A549 (cell line): ENCODE measurements around the gene SLC47A2. TPM values are rescaled to one million over a fixed set of nuclear protein-coding genes. Genes with fewer than 3 reads are reported as not detected.

Source experiments
- ATAC-seq, 2 experiments: fragments of 200-7000 bp in 1 of 2; fragments of >200 bp in 1 of 2; cut with Nextera tagmentation in 1 of 2; cut with Tn5 transposase in 1 of 2; 3 replicates each; pipeline versions ENCODE4 v1.8.0 to v1.9.1; 2018 to 2020; ENCODE audit warnings: mild to moderate bottlenecking in 1 of 2, moderate library complexity in 1 of 2
- CTCF ChIA-PET: fragments of 300-600 bp; sonication (Branson Sonifier 250); formaldehyde crosslinking; extraction: SDS; loops from one replicate; lab custom pipeline; 2021; ENCODE audit warnings: antibody characterized with exemption, inconsistent platforms; lab: Yijun Ruan, JAX
- POLR2A ChIA-PET: fragments of 350-600 bp; formaldehyde crosslinking; extraction: SDS; loops from one replicate; lab custom pipeline; 2021; ENCODE audit warnings: antibody characterized with exemption, inconsistent platforms; lab: Yijun Ruan, JAX
- DNase-seq, 2 experiments: peaks; one replicate each; pipeline versions ENCODE4 v3.0.0 to v3.0.0-alpha.2; 2011 to 2016; ENCODE audit warnings: low read depth in 1 of 2, low spot score in 1 of 2
- FAIRE-seq: peaks from 2 replicates; lab custom pipeline; 2011; peaks lifted over from hg19 to GRCh38; lab: Jason Lieb, UNC
- H3K27ac ChIP-seq, 2 experiments: fragments of >200 bp; sonication (Bioruptor Twin); formaldehyde crosslinking; 3 replicates each; pipeline ENCODE4 v1.5.1; 2016 to 2017
- H3K4me1 ChIP-seq: fragments of >200 bp; sonication (Bioruptor Twin); formaldehyde crosslinking; 3 replicates; pipeline ENCODE4 v1.6.1; 2016
- H3K4me2 ChIP-seq: fragments of >200 bp; sonication (Bioruptor Twin); formaldehyde crosslinking; 3 replicates; pipeline ENCODE4 v1.6.1; 2016
- H3K4me3 ChIP-seq: fragments of >200 bp; sonication (Bioruptor Twin); formaldehyde crosslinking; 3 replicates; pipeline ENCODE4 v1.5.1; 2016
- H3K9me3 ChIP-seq: fragments of >200 bp; sonication (Bioruptor Twin); formaldehyde crosslinking; 3 replicates; pipeline ENCODE4 v1.6.1; 2016
- BCL3 ChIP-seq: fragments of >200 bp; sonication (Bioruptor Twin); formaldehyde crosslinking; IDR thresholded peaks from 3 replicates; pipeline ENCODE4 v1.6.1; 2016
- HES2 ChIP-seq: fragments of >200 bp; sonication (Bioruptor Twin); formaldehyde crosslinking; IDR thresholded peaks from 2 replicates; pipeline ENCODE4 v1.6.1; 2016
- KDM1A ChIP-seq: fragments of 200-600 bp; sonication (generic); IDR thresholded peaks from 2 replicates; pipeline ENCODE4 v1.6.1; 2016; ENCODE audit warnings: low read depth, mild to moderate bottlenecking
- PBX3 ChIP-seq: IDR thresholded peaks from 2 replicates; pipeline ENCODE4 v1.6.1; 2012
- PHF8 ChIP-seq: fragments of 200-600 bp; sonication (generic); IDR thresholded peaks from 2 replicates; pipeline ENCODE4 v1.6.1; 2016; ENCODE audit warnings: low read depth, mild to moderate bottlenecking, antibody characterized with exemption, moderate library complexity, borderline replicate concordance
- POLR2AphosphoS2 ChIP-seq: conservative IDR thresholded peaks from 2 replicates; pipeline ENCODE4 v1.6.1; 2012; ENCODE audit warnings: low read length, improper control_type of control experiment, inconsistent platforms
- REST ChIP-seq: fragments of 200-600 bp; sonication (generic); IDR thresholded peaks from 2 replicates; pipeline ENCODE4 v1.6.1; 2016; ENCODE audit warnings: antibody characterized with exemption, mild to moderate bottlenecking, moderate library complexity
- TFCP2L1 ChIP-seq: fragments of 250-450 bp; sonication (Bioruptor Pico); IDR thresholded peaks from 2 replicates; pipeline ENCODE4 v1.5.0; 2021; ENCODE audit warnings: mild to moderate bottlenecking
- TP53 ChIP-seq: fragments of 250-450 bp; sonication (Bioruptor Pico); IDR thresholded peaks from 2 replicates; pipeline ENCODE4 v1.5.0; 2021; ENCODE audit warnings: mild to moderate bottlenecking, moderate library complexity
- ZFP36 ChIP-seq: fragments of 450-650 bp; IDR thresholded peaks from 2 replicates; pipeline ENCODE4 v1.6.1; 2014; ENCODE audit warnings: borderline replicate concordance; ENCODE audit not compliant: partially characterized antibody
- WGBS: methylation state at CpG from one replicate; pipeline ENCODE4 v1.1.6; 2017; ENCODE audit errors: missing lambda C conversion rate; 5-methylcytosine and 5-hydroxymethylcytosine counted together
- polyA plus RNA-seq, 4 experiments: library from polyadenylated mRNA; depleted of rRNA in 3 of 4; stranded (reverse); fragments of >200 nt; fragmentation: RNase III in 1 of 4; extraction: RNeasy Plus Mini Kit Qiagen cat#74134 plus additional on column Dnase treatment in 1 of 4; gene quantifications; 2 replicates in 3 of 4; 3 replicates in 1 of 4; pipeline ENCODE4 v1.2.3, GENCODE V29; 2011 to 2017
- TF ChIP-seq, protein P1 (sequence below): IDR thresholded peaks from 2 replicates; pipeline ENCODE4 v1.6.1; 2012

The SLC47A2 gene
- polyA plus RNA-seq, 2 of the 4 experiments (the other 2 are of a cell fraction): 0.13 to 0.27 TPM

DNA sequence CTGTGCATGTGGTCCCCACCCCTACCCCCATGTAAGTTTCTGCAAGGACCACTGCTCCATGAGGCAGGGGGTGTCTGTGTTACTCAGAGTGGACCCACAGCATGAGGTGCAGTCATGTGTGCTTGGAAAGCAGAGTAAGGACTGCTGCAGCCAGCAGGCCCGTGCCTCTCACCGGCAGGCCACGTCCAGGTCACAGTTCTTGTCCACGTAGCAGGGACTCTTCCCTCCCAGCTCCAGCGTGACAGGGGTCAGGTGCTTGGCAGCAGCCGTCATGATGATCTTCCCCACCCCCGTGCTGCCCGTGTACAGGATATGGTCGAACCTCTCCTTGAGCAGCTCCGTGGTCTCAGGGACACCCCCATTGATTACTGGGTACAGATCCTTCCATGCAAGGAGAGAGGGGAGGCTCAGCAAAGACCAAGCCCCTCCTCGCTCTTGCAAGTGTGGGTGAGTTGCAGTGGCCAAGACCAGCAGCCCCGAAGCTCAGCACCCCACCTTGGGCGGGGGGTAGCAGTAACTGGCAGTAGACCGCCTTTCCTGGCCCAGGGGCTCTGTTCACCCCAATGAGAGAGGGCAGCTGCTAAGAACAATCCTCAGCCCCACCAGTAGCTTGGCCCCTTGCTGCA lies 25.6 kb upstream of the SLC47A2 start:
- ChIA-PET CTCF (interaction anchor here (0.7 to 20.1 kb wide), 11 partner anchors 11 to 229 kb away, joined by 3 to 681 read pairs (median 6); partner anchors contain the start of genes ALDH3A2 and SLC47A2), POLR2A (interaction anchor here (1.8 to 7.8 kb wide), 4 partner anchors 12 to 94 kb away, joined by 6 to 98 read pairs (median 33); partner anchors contain the start of gene ALDH3A2)
- no peak overlapping the region for H3K4me3 ChIP-seq
- DNase-seq (no peak), FAIRE-seq (no peak), ATAC-seq (no peak)
- H3K4me1 ChIP-seq: peaks cover 73% of the 10 kb centered on the region
- no peak for TF ChIP-seq PHF8
- TF ChIP-seq KDM1A: no peak
- no peak for TF ChIP-seq HES2
- TF ChIP-seq, protein P1, sequence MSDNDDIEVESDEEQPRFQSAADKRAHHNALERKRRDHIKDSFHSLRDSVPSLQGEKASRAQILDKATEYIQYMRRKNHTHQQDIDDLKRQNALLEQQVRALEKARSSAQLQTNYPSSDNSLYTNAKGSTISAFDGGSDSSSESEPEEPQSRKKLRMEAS: no peak
- no peak for TF ChIP-seq PBX3
- TF ChIP-seq TP53 (CRISPR knock-in tag): no peak
- peak; percentile 7 for TF ChIP-seq ZFP36
- TF ChIP-seq REST: no peak
- TF ChIP-seq POLR2AphosphoS2: 0 out of 2 replicates have a peak, but pooled peaks have one; percentile 1
- peak overlapping the region in 1 of 2 experiments; percentile 98; a peak in 3 of 6 replicates for H3K27ac ChIP-seq
- no peaks in the 10 kb centered on the region for H3K9me3 ChIP-seq
- H3K4me2 ChIP-seq: no peak overlapping the region
- 87% methylated on average over 13 of the region's 14 CpGs for WGBS

DNA sequence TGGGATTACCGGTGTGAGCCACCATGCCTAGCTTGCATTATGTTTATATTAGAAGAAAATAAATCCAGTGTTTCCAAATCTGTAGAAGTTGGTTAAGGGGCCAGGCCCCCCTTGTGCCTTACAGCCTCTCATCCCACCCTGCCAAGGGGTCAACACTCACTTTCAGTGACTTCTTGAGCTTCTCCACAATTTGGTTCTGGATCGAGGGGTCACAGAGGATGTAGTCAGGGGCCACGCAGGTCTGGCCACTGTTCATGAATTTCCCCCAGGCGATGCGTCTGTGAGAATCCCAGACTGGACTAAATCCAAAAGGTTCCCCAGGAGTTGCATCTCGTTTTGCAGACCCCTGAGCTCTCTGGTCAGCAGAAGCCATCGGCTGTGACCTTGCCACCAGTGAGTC lies 24.5 kb upstream of the SLC47A2 start:
- TF ChIP-seq TFCP2L1 (CRISPR knock-in tag) (no peak), POLR2AphosphoS2 (0 out of 2 replicates have a peak, but pooled peaks have one; percentile 51), BCL3 (no peak)
- H3K4me1 ChIP-seq: peaks cover 73% of the 10 kb centered on the region
- WGBS: 88% methylated on average over 7 of the region's 7 CpGs
- H3K27ac ChIP-seq: peak overlapping the region; percentile 11 to 98; a peak in 3 of 6 replicates
- H3K4me2 ChIP-seq: no peak overlapping the region
- no peak overlapping the region for H3K4me3 ChIP-seq
- ATAC-seq: no peak
- FAIRE-seq: no peak
- H3K9me3 ChIP-seq: no peaks in the 10 kb centered on the region
- ChIA-PET CTCF (interaction anchor here (1.0 to 20.1 kb wide), 9 partner anchors 10 to 228 kb away, joined by 3 to 681 read pairs (median 5); partner anchors contain the start of genes ALDH3A2 and SLC47A2), POLR2A (interaction anchor here (1.0 to 1.8 kb wide), 3 partner anchors 13 to 92 kb away, joined by 6 read pairs; no protein-coding TSS in a partner anchor)
- DNase-seq: no peak
